DOHH2 (cell line): Measurements from ENCODE around the gene UFD1.

Experiments used
- CTCF ChIP-seq: fragments of 200-600 bp; sonication (generic); IDR thresholded peaks from one replicate; pipeline ENCODE4 v1.5.1; 2014; ENCODE audit warnings: antibody characterized with exemption, mild to moderate bottlenecking, low read depth, low read length; ENCODE audit not compliant: poor library complexity, severe bottlenecking
- EZH2phosphoT487 ChIP-seq: fragments of 200-600 bp; sonication (generic); IDR thresholded peaks from 2 replicates; pipeline ENCODE4 v1.6.1; 2017; ENCODE audit warnings: borderline replicate concordance, mild to moderate bottlenecking, antibody characterized with exemption, low read length, moderate library complexity, mixed read lengths

- no peak for TF ChIP-seq CTCF
- no peak for TF ChIP-seq EZH2phosphoT487
Measured at GRCh38 chr22:19419086-19419463, 59.9 kb downstream of the UFD1 start.
